Measurements from ENCODE around the gene PROZ. TPM values are rescaled to one million over a fixed set of nuclear protein-coding genes. Genes with fewer than 3 reads are reported as not detected.

The PROZ gene
- total RNA-seq (2014; rRNA removed; shearing (Covaris generic)) = not detected in 2 replicates
- not detected in 2 replicates for total RNA-seq (2022)
- Bru-seq, nascent RNA = not detected
- BruChase-seq, experiment 1, labeled RNA remaining after a 6-hour chase = not detected
- BruChase-seq, experiment 2, labeled RNA remaining after a 2-hour chase = not detected
- long read RNA-seq = 0 reads

GRCh38 chr13:113157929-113158747 is at the start of gene PROZ:
Gene PROZ, plus strand, starts transcription at chr13:113158648. Its CDS starts 13 bp downstream, at chr13:113158661.
- no peak for DNase-seq (ENCODE audit: low spot score)
- BruUV-seq (replicated peaks) = no TSS peak
- H3K36me3 ChIP-seq (ENCODE audit: insufficient read depth, low read length) = no peaks in the 10 kb centered on the region
- no peak within 1 kb of the TSS for H2AFZ ChIP-seq (ENCODE audit: low read length)
- intact Hi-C loops (cut with micrococcal nuclease; ENCODE audit: unreplicated experiment) = no loop called here
- H3K4me2 ChIP-seq (ENCODE audit: low read length) = no peak within 1 kb of the TSS
- no peaks in the 10 kb centered on the region for H3K9me3 ChIP-seq (ENCODE audit: low read length)
- H3K27ac ChIP-seq (ENCODE audit: low read depth, low read length, poor library complexity, severe bottlenecking) = no peak within 1 kb of the TSS
- peaks cover 3% of the 10 kb centered on the region for H3K4me1 ChIP-seq (ENCODE audit: insufficient read depth, low read length, poor library complexity, severe bottlenecking)
- POLR2A ChIA-PET = no interaction called here
- H3K9me2 ChIP-seq (ENCODE audit: insufficient read depth, low read length) = no peaks in the 10 kb centered on the region
- H3K79me2 ChIP-seq (ENCODE audit: insufficient read depth, low read depth, low read length) = no peaks in the 10 kb centered on the region
- H3K4me3 ChIP-seq (ENCODE audit: low read depth, low read length, poor library complexity, severe bottlenecking) = no peak within 1 kb of the TSS
- H4K20me1 ChIP-seq (ENCODE audit: insufficient read depth, low read length) = no peaks in the 10 kb centered on the region
- no peak for TF ChIP-seq EZH2phosphoT487 (IDR thresholded peaks at IDR 0.05; ENCODE audit: borderline replicate concordance, low read depth, low read length)
- no peak for TF ChIP-seq CTCF (conservative IDR thresholded peaks at IDR 0.05; ENCODE audit: low read length)
- CTCF ChIA-PET (ENCODE audit: unreplicated experiment) = no interaction called here

- intact Hi-C loops (cut with micrococcal nuclease; ENCODE audit: unreplicated experiment) = no loop called here
- ChIA-PET POLR2A (no interaction called here), CTCF (ENCODE audit: unreplicated experiment) (no interaction called here)
- no peak for DNase-seq (ENCODE audit: low spot score)
- no peaks in the 10 kb centered on the region for H4K20me1 ChIP-seq (ENCODE audit: insufficient read depth, low read length)
- H3K79me2 ChIP-seq (ENCODE audit: insufficient read depth, low read depth, low read length) = no peaks in the 10 kb centered on the region
- H3K4me2 ChIP-seq (ENCODE audit: low read length) = no peak overlapping the region
- H3K27ac ChIP-seq (ENCODE audit: low read depth, low read length, poor library complexity, severe bottlenecking) = no peak overlapping the region
- no peaks in the 10 kb centered on the region for H3K4me1 ChIP-seq (ENCODE audit: insufficient read depth, low read length, poor library complexity, severe bottlenecking)
- no TSS peak for BruUV-seq (replicated peaks)
- no peak overlapping the region for H3K4me3 ChIP-seq (ENCODE audit: low read depth, low read length, poor library complexity, severe bottlenecking)
- TF ChIP-seq EZH2phosphoT487 (IDR thresholded peaks at IDR 0.05; ENCODE audit: borderline replicate concordance, low read depth, low read length) (no peak), CTCF (conservative IDR thresholded peaks at IDR 0.05; ENCODE audit: low read length) (no peak)
- H2AFZ ChIP-seq (ENCODE audit: low read length) = no peak overlapping the region
- no peaks in the 10 kb centered on the region for H3K36me3 ChIP-seq (ENCODE audit: insufficient read depth, low read length)
- no peaks in the 10 kb centered on the region for H3K9me2 ChIP-seq (ENCODE audit: insufficient read depth, low read length)
- H3K9me3 ChIP-seq (ENCODE audit: low read length) = no peaks in the 10 kb centered on the region
Measured at GRCh38 chr13:113109151-113110047, 49.0 kb upstream of the PROZ start.
